GM21447 (cell line): ENCODE measurements around the gene TBC1D14.
"Not testable (repeated sequence)": the region's sequence is repeated elsewhere in the genome, so short reads cannot be mapped to it uniquely, and the experiment has no call there.

Experiments used
- ATAC-seq: cut with Tn5 transposase; IDR thresholded peaks from one replicate; pipeline ENCODE4 v1.9.1; 2021; ENCODE audit not compliant: unreplicated experiment

Gene TBC1D14

GRCh38 chr4:7074426-7074825 is 164.8 kb downstream of the TBC1D14 start:
- ATAC-seq = no peak

- no peak for ATAC-seq
Measured at GRCh38 chr4:7075962-7076695, 166.5 kb downstream of the TBC1D14 start.

GRCh38 chr4:7076696-7077082 is 167.1 kb downstream of the TBC1D14 start:
- ATAC-seq = no peak

- no peak for ATAC-seq
Measured at GRCh38 chr4:7077371-7077770, 167.7 kb downstream of the TBC1D14 start.

- ATAC-seq = no peak
Measured at GRCh38 chr4:7078025-7078424, 168.4 kb downstream of the TBC1D14 start.

- not testable (repeated sequence) for ATAC-seq
Measured at GRCh38 chr4:7079483-7079882, 169.9 kb downstream of the TBC1D14 start.

- ATAC-seq = not testable (repeated sequence)
Measured at GRCh38 chr4:7079909-7080308, 170.3 kb downstream of the TBC1D14 start.
